ENCODE measurements around the gene TRIM28. TPM values are rescaled to one million over a fixed set of nuclear protein-coding genes. Genes with fewer than 3 reads are reported as not detected.

The TRIM28 gene
- total RNA-seq, 4 donors from 2014 or later: 150 to 198 (median 179) TPM

DNA sequence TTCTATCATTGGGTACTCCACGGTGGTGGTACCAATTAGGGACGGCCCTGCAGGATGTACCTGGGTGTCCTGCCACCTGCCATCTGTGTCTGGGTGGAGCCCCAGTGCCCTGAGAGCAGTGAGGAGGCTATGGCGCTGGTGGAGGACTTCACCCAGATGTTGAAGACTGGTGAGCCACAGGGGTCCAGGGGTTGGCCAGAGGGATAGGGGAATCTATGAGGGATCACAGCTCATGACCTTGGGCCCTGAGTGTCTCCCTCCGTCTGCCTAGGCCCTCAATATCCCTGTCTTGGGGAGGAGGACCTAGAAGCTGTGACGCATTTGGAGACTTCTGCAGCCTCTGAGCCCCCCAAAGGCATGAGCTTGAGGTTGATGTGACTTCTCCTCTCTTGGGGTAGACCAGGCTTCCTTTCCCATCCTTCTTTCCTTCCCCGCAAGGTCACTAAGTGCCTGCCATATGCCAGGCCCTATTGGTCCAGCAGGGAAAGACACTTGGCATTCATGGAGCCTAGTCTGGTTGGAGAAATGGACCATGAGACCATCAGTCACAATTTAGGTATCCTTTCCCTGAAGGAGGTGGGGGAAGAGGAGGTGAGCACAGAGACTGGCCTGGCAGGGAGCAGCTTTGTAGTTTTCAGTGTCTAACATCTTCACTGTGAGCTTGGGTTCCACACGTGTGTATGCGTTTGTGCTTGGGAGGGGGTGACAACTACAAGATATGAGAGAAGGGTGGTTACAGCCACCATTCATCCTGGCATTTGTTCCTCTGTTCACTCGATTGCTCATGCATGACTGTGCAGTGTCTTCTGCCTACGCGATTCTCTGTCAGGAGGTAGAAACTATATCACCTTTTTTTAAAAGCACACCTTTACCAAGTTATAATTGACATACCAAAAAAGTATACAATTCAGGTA lies 34.4 kb downstream of the TRIM28 start:
- intact Hi-C loops (cut with DNase I): no loop called here
- Histone ChIP-seq H3K9me3 (no peaks in the 10 kb centered on the region), H3K4me1 (peaks cover 14 to 47% (median 16%) of the 10 kb centered on the region in 3 donors), H3K27ac (no peak overlapping the region), H3K4me3 (no peak overlapping the region), H3K27me3 (no peaks in the 10 kb centered on the region), H3K36me3 (peaks cover 5 to 21% (median 7%) of the 10 kb centered on the region in 3 donors)
- WGBS, 2 donors: 64 to 75% methylated on average over 7 to 8 of the region's 11 CpGs
- DNase-seq: no peak
- TF ChIP-seq, protein P1, sequence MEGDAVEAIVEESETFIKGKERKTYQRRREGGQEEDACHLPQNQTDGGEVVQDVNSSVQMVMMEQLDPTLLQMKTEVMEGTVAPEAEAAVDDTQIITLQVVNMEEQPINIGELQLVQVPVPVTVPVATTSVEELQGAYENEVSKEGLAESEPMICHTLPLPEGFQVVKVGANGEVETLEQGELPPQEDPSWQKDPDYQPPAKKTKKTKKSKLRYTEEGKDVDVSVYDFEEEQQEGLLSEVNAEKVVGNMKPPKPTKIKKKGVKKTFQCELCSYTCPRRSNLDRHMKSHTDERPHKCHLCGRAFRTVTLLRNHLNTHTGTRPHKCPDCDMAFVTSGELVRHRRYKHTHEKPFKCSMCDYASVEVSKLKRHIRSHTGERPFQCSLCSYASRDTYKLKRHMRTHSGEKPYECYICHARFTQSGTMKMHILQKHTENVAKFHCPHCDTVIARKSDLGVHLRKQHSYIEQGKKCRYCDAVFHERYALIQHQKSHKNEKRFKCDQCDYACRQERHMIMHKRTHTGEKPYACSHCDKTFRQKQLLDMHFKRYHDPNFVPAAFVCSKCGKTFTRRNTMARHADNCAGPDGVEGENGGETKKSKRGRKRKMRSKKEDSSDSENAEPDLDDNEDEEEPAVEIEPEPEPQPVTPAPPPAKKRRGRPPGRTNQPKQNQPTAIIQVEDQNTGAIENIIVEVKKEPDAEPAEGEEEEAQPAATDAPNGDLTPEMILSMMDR (IDR thresholded peaks at IDR 0.05): no peak
- no peak for TF ChIP-seq POLR2A (IDR thresholded peaks at IDR 0.05)

DNA sequence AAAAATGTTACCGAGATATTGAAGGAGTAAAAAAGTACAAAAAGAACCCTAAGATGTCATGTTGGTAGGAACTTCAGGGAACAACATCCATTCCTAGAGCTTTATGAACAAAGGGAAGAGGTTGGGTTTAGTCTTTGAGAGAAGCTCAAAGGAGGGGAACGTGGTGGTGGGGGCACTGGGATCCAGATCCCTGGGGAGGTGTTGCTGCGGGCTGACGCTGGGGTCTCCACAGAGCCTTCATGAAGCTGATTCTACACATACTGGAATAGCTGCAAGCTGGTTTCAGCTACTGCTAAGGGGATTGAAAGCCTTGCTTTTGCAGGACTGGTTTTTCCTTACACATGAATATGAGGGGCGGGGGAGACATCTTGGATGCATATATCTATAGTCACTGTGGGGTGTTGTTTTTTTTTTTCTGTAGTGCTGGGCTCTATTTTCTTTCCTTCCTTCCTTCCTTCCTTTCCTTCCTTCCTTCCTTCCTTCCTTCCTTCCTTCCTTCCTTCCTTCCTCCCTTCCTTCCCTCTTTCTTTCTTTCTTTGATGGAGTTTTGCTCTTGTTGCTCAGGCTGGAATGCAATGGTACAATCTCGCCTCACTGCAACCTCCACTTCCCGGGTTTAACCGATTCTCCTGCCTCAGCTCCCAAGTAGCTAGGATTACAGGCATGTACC lies 35.7 kb downstream of the TRIM28 start:
- Histone ChIP-seq H3K4me3 (no peak overlapping the region), H3K27ac (no peak overlapping the region), H3K9me3 (no peaks in the 10 kb centered on the region), H3K27me3 (no peaks in the 10 kb centered on the region), H3K4me1 (peaks cover 7 to 36% (median 7%) of the 10 kb centered on the region in 3 donors), H3K36me3 (peaks cover 7 to 30% (median 11%) of the 10 kb centered on the region in 3 donors)
- 87 to 91% methylated on average over 8 of the region's 8 CpGs for WGBS, 2 donors
- intact Hi-C loops (cut with DNase I): no loop called here
- TF ChIP-seq POLR2A (IDR thresholded peaks at IDR 0.05): no peak
- TF ChIP-seq, protein P1 (IDR thresholded peaks at IDR 0.05): no peak
- no peak for DNase-seq

DNA sequence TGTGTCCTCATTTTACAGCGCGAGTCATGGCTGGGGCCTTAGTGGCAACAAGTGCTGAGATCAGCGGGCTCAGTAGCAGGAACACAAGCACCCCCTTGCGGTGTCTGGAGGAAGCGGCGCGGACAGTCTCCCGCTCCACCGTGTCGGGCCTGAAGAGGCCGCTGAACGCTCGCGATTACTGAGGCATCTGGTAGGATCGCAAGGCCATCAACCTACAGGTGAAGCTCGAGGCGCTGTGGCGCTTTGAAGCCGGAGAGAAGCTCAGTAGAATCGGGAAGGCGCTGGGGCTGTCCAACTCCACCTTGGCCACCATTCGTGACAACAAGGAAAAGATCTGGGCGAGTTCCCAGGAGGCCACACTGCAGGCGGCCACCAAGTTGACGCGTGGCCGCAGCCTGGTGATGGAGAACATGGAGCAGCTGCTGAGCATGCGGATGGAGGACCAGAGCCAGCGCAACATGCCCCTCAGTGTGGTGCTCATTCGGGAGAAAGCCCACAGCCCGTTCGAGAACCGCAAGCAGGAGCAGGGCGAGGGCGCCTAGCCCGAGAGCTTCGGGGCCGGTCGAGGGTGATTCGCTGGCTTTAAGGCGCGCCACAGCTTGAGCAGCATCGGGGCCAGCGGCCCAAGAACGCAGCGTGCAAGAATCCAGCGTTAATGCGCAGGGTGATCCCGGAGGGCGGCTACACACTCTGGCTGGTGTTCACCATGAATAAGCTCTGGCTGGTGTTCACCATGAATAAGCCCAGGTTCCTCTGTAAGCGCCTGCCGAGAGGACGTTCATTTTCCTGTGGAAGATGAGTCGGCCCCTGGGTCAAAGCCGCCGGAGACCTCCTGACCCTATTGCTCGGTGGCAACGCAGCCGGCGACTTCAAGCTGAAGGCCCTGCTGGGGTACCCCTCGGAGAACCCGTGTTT lies 37.6 kb downstream of the TRIM28 start:
- DNase-seq: no peak
- Histone ChIP-seq H3K4me3 (no peak overlapping the region), H3K27ac (peak overlapping the region in 3 of 4 donors; percentile 64 to 75 (median 75)), H3K27me3 (no peaks in the 10 kb centered on the region), H3K36me3 (peaks cover 7 to 30% (median 11%) of the 10 kb centered on the region in 3 donors), H3K4me1 (peaks cover 0 to 25% (median 5%) of the 10 kb centered on the region in 3 donors), H3K9me3 (no peaks in the 10 kb centered on the region)
- 60 to 79% methylated on average over 23 to 42 of the region's 62 CpGs for WGBS, 2 donors
- no peak for TF ChIP-seq POLR2A (IDR thresholded peaks at IDR 0.05)
- TF ChIP-seq, protein P1 (IDR thresholded peaks at IDR 0.05): peak; percentile 45 to 79 (median 76)
- intact Hi-C loops (cut with DNase I): no loop called here

DNA sequence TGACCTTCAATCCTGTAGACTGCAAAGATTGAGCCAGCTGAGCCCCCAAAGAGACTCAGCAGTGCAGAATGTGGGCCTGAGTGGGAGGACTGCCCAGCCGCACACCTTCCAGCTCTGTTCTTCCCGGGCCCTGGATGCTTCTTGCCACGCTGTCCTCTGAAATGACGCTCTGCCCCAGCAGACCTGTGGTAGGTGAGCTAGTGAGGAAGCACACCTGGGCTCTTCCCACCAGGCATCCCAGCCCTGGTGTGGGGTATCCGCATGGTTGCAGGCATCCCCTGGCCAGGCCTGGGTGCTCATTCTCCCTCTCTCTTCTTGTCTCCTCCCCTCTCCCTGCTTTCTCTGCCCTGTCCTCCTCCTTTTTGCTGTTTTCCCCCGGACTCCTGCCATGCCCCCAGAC lies 39.1 kb downstream of the TRIM28 start:
- Histone ChIP-seq H3K9me3 (no peaks in the 10 kb centered on the region), H3K27ac (no peak overlapping the region), H3K4me3 (no peak overlapping the region), H3K4me1 (peaks cover 0 to 16% (median 0%) of the 10 kb centered on the region in 3 donors), H3K36me3 (peaks cover 7 to 30% (median 11%) of the 10 kb centered on the region in 3 donors), H3K27me3 (no peaks in the 10 kb centered on the region)
- no peak for DNase-seq
- intact Hi-C loops (cut with DNase I): no loop called here
- WGBS, 2 donors: 86 to 95% methylated on average over 6 of the region's 6 CpGs
- TF ChIP-seq POLR2A (IDR thresholded peaks at IDR 0.05): no peak
- TF ChIP-seq, protein P1 (IDR thresholded peaks at IDR 0.05): no peak
